Measurements from ENCODE around the gene GMIP.
"Not testable (repeated sequence)": the region's sequence is repeated elsewhere in the genome, so short reads cannot be mapped to it uniquely, and the experiment has no call there.

The GMIP gene

DNA sequence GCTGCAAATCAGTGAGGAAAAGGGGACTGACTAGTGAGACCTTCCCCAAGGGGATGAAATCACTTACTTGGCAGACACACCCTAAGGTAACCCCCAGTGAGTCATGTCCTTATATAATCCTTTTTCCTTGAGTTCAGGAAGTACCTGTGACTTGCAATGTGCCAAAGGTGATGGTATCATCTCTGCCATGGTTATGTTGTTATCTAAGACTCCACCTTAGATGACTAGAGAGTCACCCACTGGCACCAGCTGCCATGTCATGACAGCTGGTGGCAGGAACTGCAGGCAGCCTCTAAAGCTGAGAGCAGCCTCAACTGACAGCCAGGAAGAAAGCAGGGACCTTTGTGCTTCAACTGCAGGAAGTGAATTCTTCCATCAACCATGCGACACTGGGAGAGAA is 37.4 kb downstream of the GMIP start:
- DNase-seq: no peak

DNA sequence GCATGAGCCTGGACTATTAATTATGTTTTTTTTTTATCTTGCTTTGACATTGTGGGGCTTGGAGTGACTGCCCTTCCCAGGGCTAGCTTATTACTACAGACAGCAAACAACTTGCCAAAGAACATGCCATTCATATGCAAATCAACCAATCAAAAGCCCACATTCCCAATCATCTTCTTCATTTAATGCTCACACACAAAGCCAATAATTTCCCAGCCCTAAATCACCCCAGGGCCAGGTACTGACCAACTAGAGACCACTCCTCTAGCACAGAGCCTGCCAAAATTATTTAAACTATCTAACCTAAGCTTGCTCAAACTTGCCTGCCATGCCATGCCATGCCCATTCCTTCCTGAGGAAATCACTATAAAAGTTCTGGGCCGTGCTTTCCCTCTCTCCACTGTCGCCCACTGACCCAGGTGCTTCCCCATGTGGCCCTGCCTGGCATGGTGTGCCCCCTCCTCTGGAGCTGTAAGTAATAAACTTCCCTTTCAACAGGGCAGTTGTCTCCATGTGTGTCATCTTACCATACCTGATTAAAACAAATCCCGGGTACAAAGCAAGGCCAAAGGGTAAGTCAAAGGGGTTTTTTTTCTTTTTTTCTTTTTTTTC is 40.6 kb downstream of the GMIP start:
- DNase-seq: no peak

DNA sequence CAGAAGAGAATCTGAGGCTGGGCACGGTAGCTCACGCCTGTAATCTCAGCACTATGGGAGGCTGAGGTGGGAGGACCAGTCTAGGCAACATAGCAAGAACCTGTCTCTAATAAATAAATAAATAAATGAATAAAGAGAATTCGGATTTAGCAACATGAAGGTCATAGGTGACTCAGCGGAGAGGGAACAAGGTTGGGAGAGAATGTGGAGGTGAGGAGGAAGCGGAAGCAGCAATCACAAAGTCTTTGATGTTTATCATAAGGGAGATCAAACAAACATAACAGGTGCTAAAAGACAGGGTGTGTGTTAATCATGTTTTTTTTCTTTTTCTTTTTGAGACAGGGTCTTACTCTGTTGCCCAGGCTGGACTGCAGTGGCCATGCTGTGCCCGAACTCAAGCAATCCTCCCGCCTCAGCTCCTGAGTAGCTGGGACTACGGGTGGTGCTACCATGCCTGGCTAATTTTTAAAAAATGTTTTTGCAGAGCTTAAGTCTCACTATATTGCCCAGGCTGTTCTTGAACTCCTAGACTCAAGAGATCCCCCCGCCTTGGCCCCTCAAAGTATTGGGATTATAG is 41.2 kb downstream of the GMIP start:
- no peak for DNase-seq

DNA sequence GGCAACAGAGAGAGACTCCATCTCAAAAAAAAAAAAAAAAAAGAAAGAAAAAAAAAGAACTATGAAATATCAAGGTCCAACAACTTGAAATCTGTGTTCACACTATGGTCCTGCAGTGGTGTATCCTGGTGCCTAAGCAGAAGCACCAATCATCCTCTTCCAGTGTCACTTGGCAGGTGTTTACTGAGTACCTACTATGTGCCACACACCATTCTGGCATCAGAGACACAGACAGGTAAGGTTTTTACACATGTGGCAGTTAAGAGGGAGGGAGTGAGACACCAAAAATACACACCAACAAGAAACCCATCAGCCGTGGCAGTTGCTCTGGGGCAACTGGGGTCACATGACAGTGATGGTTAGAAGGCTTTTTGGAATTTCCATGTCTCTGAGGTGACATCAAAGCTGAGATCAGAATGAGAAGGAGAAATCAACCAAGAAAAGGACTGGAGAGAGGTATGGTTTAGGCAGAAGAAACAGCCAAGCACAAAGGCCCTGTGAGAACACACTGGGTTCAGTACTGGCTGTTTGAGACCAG is 42.6 kb downstream of the GMIP start:
- no peak for DNase-seq

DNA sequence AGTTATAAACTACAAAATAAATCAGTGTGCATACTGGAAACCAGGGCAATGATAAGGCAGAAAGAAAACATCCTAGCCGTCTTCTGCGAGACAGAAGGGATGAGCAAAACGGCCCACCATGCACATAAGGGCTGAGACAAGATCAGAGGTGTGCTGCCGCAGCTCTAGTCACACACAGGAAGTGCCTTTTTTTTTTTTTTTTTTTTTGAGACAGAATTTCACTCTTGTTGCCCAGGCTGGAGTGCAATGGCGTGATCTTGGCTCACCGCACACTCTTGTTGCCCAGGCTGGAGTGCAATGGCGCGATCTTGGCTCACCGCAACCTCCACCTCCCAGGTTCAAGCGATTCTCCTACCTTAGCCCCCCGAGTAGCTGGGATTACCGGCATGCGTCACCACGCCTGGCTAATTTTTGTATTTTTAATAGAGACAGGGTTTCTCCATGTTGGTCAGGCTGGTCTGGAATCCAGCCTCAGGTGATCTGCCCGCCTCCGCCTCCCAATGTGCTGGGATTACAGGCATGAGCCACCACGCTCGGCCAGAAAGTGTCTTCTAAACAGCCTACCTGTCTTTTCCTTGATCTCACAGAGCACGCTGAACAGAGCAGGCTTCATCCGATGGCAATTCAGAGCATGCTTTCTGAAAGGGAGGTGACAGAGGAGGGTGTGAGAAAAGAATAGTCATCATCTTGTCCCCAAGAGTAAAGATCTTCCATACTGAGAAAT is 44.6 kb downstream of the GMIP start:
- not testable (repeated sequence) for DNase-seq

DNA sequence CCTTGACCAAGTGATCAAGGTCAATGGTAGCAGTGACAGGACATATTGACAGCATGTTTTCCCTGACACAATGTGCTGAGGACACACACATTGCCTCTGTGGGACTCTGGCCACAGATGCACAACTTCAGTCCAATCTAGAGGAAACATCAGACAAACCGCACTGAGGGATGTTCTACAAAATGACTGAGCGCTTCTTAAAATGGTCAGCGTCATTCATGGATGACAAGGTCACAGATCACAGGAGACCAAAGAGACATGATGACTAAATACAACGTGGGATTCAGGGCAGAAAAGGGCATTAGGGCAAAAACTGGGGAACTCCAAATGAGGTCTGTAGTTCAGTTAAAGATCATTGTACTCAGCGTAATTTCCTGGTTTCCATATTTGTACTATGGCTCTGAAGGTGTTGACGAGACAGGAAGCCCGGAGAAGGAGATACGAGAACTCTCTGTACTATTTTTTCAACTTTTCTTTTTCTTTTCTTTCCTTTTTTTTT is 45.6 kb downstream of the GMIP start:
- no peak for DNase-seq

DNA sequence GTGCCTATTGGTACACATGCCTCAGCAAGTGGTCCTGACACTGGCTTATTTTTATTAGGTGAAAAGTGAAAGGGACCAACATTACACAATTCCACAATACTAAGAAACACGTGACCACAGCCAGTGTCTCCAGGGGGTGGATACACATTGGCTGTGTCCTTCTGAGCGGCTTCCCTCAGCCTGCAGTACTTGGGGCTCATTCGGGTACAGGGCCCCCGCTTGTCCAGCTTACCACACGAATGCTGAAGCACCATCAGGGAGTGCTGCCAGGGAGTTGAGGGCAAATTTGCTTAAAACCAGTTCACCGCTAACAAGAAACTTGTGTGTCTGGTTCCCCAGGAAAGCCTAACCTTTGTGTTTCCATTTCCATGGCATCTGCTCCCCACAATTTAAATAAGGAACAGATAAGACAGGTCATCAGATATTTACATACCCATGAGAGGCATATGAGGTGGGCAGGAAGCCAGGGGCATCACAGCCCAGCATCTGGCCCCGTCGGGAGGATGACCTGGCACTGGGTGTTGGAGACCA is 48.2 kb downstream of the GMIP start:
- no peak for DNase-seq

DNA sequence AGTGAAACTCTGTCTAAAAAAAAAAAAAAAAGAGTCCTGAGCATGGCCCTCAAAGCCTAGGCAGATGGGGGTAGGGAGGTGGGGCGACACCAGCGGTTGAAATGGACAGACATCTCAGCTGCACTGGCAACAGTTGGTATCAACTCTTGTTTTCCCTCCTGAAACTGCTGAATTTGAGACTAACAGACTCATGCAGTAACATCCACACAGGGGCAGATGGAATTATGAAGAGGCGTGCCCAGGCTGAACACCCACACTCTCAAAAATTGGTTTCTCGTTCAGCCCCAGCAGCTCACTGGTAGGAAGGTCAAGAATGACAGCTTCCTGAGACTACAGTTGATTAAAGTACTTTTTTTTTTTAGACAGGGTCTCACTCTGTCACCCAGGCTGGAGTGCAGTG is 49.1 kb downstream of the GMIP start:
- no peak for DNase-seq

DNA sequence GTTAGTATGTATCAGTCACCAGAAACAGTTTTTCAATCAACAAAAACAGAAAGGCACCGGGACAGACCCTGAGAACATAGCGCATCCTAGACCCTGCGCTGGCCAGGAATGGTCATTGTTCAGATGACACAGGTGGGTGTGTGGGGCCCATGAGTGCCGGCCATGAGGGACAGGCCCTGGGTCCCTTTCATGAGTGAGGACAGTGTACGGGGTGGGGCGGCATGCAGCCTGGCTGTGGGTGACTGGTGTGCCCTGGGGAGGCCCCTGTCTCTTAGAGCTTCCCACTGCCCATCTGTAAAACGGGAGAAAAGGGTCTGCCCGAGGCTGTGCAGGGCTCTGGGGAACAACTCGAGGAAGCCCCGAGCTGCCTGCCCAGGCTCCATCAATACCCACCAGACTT is 50.8 kb downstream of the GMIP start:
- no peak for DNase-seq

DNA sequence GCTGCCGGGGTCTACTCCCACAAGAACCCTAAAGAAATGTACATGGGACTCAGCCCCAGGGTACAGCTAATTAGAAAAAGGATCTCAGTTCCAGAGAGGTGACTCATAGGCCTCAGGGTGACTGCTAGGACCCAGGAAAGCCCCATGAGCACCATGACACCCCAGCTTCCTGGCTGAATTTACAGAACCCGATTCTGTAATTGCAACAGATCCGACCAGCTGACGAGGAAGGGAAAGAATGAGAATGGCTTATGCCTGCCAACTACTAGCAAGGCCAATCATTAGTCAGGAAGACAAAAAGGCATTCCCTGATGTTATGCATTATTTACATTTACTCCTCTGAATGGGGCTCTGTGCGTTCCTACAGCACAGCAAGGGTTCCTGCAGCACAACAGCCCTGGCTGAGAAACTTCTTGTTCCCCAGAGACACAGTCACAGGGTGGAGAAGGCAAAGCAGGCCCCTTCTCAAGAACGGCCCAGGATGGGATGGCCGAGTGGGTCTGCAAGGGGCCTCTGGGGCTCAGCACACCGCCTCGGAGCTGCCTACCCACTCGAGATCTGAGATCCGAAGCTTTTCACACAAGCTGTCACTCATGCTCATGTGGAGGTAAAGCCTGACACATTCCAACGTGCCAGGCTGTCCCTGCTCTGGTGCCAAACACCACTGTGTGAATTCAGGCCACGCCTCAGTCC is 52.2 kb downstream of the GMIP start:
- peak; percentile 48 for DNase-seq

DNA sequence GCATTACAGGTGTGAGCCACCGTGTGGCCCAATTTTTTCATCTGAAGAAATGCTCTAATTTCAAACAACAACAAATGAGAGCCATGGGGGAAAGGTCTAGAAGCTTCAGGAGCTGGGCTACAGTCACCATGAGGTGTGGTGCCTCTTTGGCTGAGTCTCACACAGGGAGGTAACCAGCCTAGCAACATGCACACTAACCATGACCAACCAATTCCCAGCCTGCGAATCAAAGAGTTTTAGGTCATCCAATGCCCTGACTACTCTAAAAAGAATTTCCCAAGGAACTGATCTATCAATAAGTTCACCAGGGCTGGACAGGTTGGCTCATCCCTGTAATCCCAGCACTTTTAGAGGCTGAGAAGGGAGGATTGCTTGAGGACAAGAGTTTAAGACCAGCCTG is 54.9 kb downstream of the GMIP start:
- no peak for DNase-seq

DNA sequence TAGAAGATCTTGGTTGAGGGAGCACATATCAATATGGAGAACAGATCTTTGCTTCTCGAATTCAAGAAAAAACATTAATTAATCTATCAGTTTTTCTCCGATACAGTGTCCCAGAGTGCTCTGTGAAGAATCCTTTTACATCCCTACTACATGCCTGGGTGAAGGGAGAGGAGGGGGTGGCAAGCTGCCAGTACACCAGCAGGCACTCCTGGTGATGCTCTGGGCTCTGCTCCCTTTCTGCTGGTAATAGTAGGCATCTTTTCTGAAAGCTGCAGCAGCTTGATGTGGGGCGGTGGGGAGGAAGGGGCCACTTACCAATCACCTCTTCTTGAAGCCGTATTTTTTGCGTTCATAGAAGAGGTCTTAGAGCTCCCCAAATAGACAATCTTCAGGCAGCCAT is 55.7 kb downstream of the GMIP start:
- no peak for DNase-seq

DNA sequence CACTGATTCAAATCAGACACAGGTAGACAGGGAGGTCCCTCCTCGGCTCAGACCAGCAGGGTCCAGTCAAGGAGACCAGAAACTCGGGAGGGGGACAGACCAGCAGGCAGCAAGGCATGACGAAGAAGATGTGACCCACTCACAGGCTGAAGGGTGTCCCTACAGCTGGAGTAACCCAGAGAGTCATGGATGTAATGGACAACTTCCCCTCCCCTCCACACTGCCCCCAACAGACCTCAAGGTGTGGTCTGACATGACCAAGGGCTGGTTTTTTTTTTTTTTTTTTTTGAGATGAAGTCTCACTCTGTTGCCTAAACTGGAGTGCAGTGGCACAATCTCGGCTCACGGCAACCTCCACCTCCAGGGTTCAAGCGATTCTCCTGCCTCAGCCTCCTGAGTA is 59.1 kb downstream of the GMIP start:
- DNase-seq: no peak

DNA sequence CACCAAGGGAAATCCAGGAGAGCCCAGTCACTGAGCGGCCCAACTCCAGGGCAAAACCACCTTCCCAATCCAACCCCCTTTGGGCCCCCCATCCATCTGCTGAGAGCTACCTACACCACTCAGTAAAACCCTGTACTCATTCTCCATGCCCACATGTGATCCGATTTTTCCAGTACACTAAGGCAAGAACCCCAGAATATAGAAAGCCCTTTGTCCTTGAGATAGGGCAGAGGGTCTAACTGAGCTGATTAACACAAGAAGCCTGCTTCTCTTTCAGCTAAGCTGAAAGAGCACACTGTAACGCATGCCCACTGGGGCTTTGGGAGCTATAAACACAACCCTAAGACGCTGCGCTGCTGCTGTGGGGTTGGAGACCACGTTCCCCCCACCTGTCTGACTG is 61.0 kb downstream of the GMIP start:
- no peak for DNase-seq

DNA sequence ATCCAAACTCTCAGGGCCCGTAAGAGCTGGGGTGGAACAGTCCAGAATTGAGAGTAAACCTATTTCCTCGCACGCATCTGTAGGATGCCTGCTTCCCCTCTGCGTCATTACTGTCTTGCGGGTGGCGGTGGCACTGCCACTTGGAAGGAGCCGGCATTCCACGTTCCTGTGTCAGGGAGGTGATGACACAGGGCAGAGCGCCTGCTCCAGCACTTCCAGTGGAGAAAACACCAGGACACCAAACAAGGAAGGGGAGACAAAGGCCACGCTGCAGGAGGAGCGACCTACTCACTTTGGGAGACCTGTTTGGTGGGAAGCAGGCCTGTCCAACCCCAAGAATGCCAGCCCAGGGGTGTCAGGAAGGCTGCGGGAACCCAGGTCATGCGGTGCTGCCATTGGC is 62.1 kb downstream of the GMIP start:
- no peak for DNase-seq

DNA sequence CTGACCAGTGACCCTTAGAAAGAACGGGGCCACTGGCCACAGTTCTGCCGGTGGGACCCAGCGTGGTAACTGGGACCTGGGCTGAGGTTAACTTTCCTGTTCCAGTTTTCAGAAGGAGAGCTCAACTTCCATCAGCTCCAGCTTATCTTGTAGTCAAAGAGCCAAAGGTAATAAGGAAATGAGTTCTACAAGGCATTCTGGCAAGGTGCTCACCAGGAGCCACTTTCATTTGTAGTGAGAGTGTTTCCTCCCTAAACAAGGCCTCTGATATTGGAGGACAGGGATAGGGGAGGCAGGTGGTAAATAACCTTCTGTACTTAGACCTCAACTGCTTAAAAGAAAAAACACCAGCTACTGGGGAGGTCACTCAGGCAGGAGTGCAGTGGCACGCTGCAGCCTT is 63.0 kb downstream of the GMIP start:
- DNase-seq: no peak

DNA sequence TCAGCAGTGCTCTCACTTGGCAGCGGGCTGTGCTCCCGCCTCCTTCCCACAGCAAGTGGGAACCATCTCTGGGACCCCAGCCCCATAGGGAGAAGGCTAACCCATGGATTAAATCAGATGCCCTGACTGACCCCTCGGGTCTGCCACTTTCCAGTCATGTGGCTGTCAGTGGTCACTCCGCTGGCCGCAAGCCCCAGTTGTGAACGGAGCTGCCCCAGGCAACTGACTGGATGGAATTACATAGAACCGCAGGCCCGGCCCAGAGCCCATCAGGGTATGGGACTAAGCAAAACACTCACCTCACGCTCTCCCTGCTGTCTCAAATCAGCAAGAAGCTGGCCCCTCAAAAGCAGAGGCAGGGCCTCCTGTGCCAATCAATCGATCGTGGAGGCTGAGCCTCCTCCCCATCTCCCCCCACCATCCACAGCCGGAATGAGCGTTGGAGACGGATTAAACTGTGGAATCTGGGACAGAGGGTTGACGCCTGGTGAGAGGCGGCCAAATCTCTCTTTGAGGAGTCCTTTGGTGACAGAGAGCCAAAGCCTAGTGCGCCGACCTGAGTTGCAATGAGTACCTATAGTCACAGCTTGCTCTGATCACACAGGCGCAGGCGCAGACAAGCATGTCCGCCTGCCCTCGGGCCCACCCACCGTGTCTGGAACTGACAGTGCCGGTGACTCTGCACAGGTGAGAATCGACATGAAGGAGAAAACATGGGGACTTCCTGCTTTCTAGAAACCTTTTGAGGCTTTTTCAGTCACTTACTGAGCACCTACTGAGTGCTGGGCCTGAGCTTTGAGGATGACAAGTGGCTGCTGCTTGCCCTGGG is 63.7 kb downstream of the GMIP start:
- no peak for DNase-seq
